Esophagus squamous epithelium (tissue), 5 donors: ENCODE measurements around the gene ASTN2. TPM values are rescaled to one million over a fixed set of nuclear protein-coding genes. Genes with fewer than 3 reads are reported as not detected.

Experiments used
- DNase-seq: peaks from one replicate; lab custom pipeline; 2025; lab: John Stamatoyannopoulos, UW
- H3K27ac ChIP-seq, 4 donors: fragments of 200-600 bp; sonication (generic); one replicate each; pipeline ENCODE4 v1.5.1; 2016 to 2019; ENCODE audit warnings: mild to moderate bottlenecking in 1 of 4
- H3K27me3 ChIP-seq, 4 donors: fragments of 200-600 bp; sonication (generic); 1 replicate in 3 of 4; 2 replicates in 1 of 4; pipeline versions ENCODE4 v1.5.1 to v1.6.0; 2017 to 2021; ENCODE audit warnings: antibody characterized with exemption in 1 of 4
- H3K36me3 ChIP-seq, 3 donors: fragments of 200-600 bp; sonication (generic); one replicate each; pipeline ENCODE4 v1.5.1; 2016 to 2019
- H3K4me1 ChIP-seq, 3 donors: fragments of 200-600 bp; sonication (generic); one replicate each; pipeline ENCODE4 v1.5.1; 2017 to 2019
- H3K4me3 ChIP-seq, 4 donors: fragments of 200-600 bp; sonication (generic); 1 replicate in 3 of 4; 2 replicates in 1 of 4; pipeline ENCODE4 v1.5.1; 2016 to 2019; ENCODE audit warnings: mild to moderate bottlenecking in 2 of 4, moderate library complexity in 1 of 4
- H3K9me3 ChIP-seq, 3 donors: fragments of 200-600 bp; sonication (generic); one replicate each; pipeline ENCODE4 v1.5.1; 2016 to 2019
- POLR2A ChIP-seq, 4 donors: fragments of 450-650 bp; IDR thresholded peaks; one replicate each; pipeline ENCODE4 v1.6.1; 2017; ENCODE audit warnings: antibody characterized with exemption in 4 of 4, mild to moderate bottlenecking in 4 of 4, moderate library complexity in 3 of 4
- WGBS, 2 donors: methylation state at CpG; one replicate each; pipeline ENCODE4 v1.1.5; 2018; 5-methylcytosine and 5-hydroxymethylcytosine counted together
- intact Hi-C: fragments of 100-400 bp; cut with DNase I; formaldehyde crosslinking; loops from one replicate; pipeline ENCODE4 v1.15.0; 2022
- total RNA-seq, 4 donors: library from RNA; depleted of rRNA; stranded (reverse); fragments of >200 nt; gene quantifications; one replicate each; pipeline ENCODE4 v1.1.0, GENCODE V29; 2016
- TF ChIP-seq, protein P1 (sequence below), 6 experiments: fragments of 450-650 bp in 4 of 6; fragments of 200-600 bp in 2 of 6; sonication (generic) in 2 of 6; IDR thresholded peaks; one replicate each; pipeline ENCODE4 v1.5.1; 2016 to 2019; ENCODE audit warnings: antibody characterized with exemption in 6 of 6, mild to moderate bottlenecking in 4 of 6, moderate library complexity in 4 of 6
- donor health status: DM: yes; HTN: yes; CAD: no.

The ASTN2 gene
- total RNA-seq, 4 donors from 2014 or later: 0.13 to 1.9 (median 0.27) TPM; not detected in 1

GRCh38 chr9:116940614-116941215 is 474.1 kb downstream of the ASTN2 start:
- intact Hi-C loops: no loop called here
- TF ChIP-seq, protein P1, sequence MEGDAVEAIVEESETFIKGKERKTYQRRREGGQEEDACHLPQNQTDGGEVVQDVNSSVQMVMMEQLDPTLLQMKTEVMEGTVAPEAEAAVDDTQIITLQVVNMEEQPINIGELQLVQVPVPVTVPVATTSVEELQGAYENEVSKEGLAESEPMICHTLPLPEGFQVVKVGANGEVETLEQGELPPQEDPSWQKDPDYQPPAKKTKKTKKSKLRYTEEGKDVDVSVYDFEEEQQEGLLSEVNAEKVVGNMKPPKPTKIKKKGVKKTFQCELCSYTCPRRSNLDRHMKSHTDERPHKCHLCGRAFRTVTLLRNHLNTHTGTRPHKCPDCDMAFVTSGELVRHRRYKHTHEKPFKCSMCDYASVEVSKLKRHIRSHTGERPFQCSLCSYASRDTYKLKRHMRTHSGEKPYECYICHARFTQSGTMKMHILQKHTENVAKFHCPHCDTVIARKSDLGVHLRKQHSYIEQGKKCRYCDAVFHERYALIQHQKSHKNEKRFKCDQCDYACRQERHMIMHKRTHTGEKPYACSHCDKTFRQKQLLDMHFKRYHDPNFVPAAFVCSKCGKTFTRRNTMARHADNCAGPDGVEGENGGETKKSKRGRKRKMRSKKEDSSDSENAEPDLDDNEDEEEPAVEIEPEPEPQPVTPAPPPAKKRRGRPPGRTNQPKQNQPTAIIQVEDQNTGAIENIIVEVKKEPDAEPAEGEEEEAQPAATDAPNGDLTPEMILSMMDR (IDR thresholded peaks at IDR 0.05): no peak
- TF ChIP-seq POLR2A (IDR thresholded peaks at IDR 0.05): no peak
- WGBS, 2 donors: 88 to 92% methylated on average over 4 of the region's 4 CpGs
- H3K4me1 ChIP-seq: no peaks in the 10 kb centered on the region
- no peak for DNase-seq
- H3K4me3 ChIP-seq: no peak overlapping the region
- no peaks in the 10 kb centered on the region for H3K27me3 ChIP-seq
- H3K27ac ChIP-seq: no peak overlapping the region
- no peaks in the 10 kb centered on the region for H3K9me3 ChIP-seq
- H3K36me3 ChIP-seq: no peaks in the 10 kb centered on the region

DNA sequence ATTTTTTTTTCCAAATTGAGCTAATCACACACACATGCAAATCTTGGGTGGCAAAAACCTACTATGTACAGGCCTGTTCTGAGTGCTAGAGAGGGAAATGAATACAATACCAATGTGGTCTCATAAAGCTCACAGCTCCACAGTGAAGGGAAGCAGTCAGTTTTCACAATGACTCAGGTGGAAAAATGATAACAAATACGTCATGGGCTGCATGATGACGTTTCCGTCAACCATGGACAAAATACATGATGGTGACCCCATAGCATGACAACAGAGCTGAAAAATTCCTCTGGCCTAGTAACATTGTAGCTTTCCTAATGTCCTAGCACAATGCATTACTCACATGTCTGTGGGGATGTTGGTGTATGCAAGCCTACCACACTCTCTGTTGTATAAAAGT is 475.2 kb downstream of the ASTN2 start:
- no peaks in the 10 kb centered on the region for H3K4me1 ChIP-seq
- intact Hi-C loops: no loop called here
- no peak overlapping the region for H3K27ac ChIP-seq
- TF ChIP-seq, protein P1 (IDR thresholded peaks at IDR 0.05): no peak
- no peak for TF ChIP-seq POLR2A (IDR thresholded peaks at IDR 0.05)
- no peaks in the 10 kb centered on the region for H3K9me3 ChIP-seq
- WGBS, 2 donors: 82 to 84% methylated on average over 3 of the region's 3 CpGs
- no peaks in the 10 kb centered on the region for H3K36me3 ChIP-seq
- DNase-seq: no peak
- no peak overlapping the region for H3K4me3 ChIP-seq
- H3K27me3 ChIP-seq: no peaks in the 10 kb centered on the region

- H3K27me3 ChIP-seq: no peaks in the 10 kb centered on the region
- intact Hi-C loops: no loop called here
- TF ChIP-seq POLR2A (IDR thresholded peaks at IDR 0.05): no peak
- TF ChIP-seq, protein P1 (IDR thresholded peaks at IDR 0.05): no peak
- no peaks in the 10 kb centered on the region for H3K9me3 ChIP-seq
- no peak for DNase-seq
- no peak overlapping the region for H3K27ac ChIP-seq
- no peaks in the 10 kb centered on the region for H3K36me3 ChIP-seq
- no peak overlapping the region for H3K4me3 ChIP-seq
- no peaks in the 10 kb centered on the region for H3K4me1 ChIP-seq
- 46 to 65% methylated on average over 1 of the region's 1 CpG for WGBS, 2 donors
These were observed 475.7 kb downstream of the ASTN2 start for GRCh38 chr9:116939161-116939560.

- H3K9me3 ChIP-seq: no peaks in the 10 kb centered on the region
- no peak overlapping the region for H3K4me3 ChIP-seq
- TF ChIP-seq, protein P1 (IDR thresholded peaks at IDR 0.05): no peak
- no peak for TF ChIP-seq POLR2A (IDR thresholded peaks at IDR 0.05)
- DNase-seq: no peak
- H3K27me3 ChIP-seq: no peaks in the 10 kb centered on the region
- no peaks in the 10 kb centered on the region for H3K36me3 ChIP-seq
- no peaks in the 10 kb centered on the region for H3K4me1 ChIP-seq
- no peak overlapping the region for H3K27ac ChIP-seq
- intact Hi-C loops: no loop called here
These were observed 477.5 kb downstream of the ASTN2 start for GRCh38 chr9:116937361-116937760.

- DNase-seq: no peak
- WGBS, 2 donors: 52 to 63% methylated on average over 5 of the region's 5 CpGs
These were observed 479.5 kb downstream of the ASTN2 start for GRCh38 chr9:116935149-116935897.

More at GRCh38 chr9:116935149-116935897, 479.5 kb downstream of the ASTN2 start:
- Histone ChIP-seq H3K4me3 (no peak overlapping the region), H3K27me3 (no peaks in the 10 kb centered on the region), H3K36me3 (no peaks in the 10 kb centered on the region), H3K27ac (no peak overlapping the region), H3K4me1 (no peaks in the 10 kb centered on the region), H3K9me3 (no peaks in the 10 kb centered on the region)
- TF ChIP-seq, protein P1 (IDR thresholded peaks at IDR 0.05): no peak
- no peak for TF ChIP-seq POLR2A (IDR thresholded peaks at IDR 0.05)
- intact Hi-C loops: no loop called here
